NCI-H1105 (cell line): Measurements from ENCODE around the gene TMEM220.

ENCODE experiments used
- DNase-seq: peaks from one replicate; lab custom pipeline; 2025; lab: John Stamatoyannopoulos, UW

The TMEM220 gene

GRCh38 chr17:10664571-10664970 lies 65.3 kb downstream of the TMEM220 start:
- DNase-seq: no peak
